Stimulated activated CD4-positive, alpha-beta T cell treated with anti-CD3 and anti-CD28 coated beads, Interleukin-12 subunit alpha, Interleukin-12 subunit beta, amount 100 ng/mL, for 4 hours (primary cell): ENCODE results near the gene KIF5B.
"Not testable (repeated sequence)": the region's sequence is repeated elsewhere in the genome, so short reads cannot be mapped to it uniquely, and the experiment has no call there.

Experiments
- DNase-seq: peaks from one replicate; pipeline ENCODE4 v3.0.0-alpha.2; 2020

Gene KIF5B

DNA sequence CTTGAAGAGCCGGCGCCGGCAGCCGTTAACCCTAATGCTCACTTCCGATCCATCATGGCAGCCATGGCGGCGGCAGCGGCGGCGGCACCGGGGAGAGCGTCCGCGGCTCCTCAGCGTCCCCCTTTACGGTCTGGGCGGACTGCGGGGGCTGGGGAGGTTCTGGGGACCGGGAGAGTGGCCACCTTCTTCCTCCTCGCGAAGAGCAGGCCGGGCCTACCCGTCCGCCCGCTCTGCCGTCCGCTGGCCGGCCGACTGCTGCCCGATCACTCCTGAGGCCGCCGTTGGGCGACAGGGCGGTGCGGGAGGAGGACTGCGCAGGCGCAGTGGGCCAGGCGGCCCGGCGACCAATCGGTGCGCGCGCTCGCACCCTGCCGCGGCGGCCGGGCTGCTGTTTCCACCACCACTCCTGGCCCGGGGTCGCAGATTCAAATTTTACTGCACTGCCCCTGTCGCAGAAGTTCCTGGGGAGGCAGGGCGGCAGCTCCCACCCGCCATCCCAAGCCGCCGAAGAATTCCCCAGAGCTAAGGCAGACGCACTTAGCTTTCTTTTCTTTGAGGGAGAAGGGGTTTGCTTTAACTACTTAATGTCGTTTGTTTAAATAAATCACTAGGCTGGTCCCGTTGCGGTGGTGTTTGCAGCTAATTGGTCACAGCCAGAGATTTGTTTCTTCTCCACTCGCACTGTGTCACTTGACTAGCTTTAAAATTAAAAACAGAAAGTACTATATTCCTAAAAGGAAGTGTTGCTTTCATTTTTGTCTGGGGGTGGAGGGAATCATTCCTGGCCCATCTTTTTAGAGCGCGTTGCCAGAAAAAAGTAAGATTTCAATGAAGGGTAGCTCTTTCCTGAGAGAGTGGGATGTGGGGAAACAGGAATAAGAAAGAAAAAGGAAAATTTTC is at the start of gene KIF5B:
TSS of gene KIF5B (minus strand) at position 290 of the 900 bp plus-strand sequence. CDS start 452 bp downstream, outside the sequence.
- DNase-seq: peak; percentile 87

DNA sequence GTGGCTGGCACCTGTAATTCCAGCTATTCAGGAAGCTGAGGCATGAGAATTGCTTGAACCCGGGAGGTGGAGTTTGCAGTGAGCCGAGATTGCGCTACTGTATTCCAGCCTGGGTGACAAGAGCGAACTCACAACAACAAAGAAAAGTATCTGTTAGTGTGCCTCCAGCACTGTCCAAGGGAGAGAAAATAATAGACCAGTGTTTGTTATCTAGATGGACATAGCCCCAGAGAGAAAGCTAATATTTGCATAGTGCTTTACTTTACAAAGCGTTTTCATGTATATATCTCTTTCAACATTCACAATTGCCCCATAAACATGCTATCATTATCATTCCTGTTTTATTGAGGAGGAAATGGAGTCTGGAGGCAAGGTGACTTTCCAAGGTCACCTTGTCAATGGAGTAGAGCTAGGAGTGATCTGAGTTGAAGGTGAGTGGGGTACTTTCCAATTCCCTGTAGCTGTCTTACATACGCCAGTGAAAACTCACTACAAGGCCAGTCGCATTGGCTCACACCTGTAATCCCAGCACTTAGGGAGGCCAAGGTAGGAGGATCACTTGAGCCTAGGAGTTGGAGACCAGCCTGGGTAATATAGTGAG is 49.7 kb upstream of the KIF5B start:
- DNase-seq: no peak

DNA sequence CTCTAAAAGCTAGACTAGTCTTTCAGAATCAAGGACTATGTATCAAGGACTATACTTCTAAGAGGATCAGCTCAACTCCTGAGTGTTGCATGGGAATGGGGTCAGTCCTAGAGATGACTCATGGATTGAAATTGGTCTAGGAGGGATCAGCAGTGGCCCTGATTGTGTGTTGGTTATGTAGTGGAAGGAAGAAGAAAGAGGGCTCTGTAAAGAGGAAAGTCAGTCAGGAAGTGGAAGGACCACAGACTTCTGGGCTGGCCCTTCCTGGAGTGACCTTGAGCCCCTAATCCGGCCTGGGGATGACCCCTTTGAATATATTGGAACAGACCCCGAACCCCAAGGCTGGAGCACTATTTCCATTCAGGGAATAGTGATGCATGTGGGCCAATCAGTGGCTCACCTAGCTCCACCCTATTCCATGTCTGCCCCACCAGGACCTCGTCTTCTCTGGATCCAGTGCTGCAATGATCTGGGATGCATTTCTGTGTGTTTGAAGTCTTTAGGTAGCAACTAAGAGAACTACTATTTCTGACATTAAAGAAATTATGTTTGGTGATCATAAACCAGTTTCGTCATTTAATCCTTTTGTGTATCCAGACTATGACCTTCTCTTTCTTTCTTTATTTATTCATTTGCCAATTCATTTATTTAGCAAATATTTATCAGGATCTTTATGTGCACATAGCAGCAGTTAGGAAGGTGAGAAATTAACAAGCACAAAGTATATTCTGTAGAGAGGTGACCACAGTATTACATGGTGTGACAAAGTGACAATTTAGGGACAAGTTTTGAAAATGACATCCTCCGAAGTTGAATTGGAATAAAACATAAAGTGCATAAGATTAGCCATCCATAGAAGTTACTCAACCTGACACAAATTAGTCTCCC is 48.6 kb upstream of the KIF5B start:
- DNase-seq: no peak

DNA sequence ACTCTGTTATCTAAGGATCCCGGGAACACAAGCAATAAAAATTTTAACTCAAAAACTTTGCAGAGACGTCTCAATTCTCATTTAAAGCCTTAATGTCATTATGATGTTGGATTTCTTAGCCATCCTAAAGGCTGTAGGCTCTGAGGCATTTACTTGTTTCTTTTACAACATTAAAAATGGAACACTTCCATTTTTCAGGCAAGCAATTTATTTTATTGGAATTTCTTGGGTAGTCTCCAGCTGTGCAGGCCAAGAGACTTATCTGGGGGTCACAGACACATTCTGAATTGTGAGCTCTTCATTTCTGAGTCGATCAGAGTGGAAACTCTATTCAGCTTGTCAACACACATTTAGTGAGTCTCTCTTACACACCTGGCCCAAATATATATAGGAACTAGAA is 48.0 kb upstream of the KIF5B start:
- DNase-seq: no peak

DNA sequence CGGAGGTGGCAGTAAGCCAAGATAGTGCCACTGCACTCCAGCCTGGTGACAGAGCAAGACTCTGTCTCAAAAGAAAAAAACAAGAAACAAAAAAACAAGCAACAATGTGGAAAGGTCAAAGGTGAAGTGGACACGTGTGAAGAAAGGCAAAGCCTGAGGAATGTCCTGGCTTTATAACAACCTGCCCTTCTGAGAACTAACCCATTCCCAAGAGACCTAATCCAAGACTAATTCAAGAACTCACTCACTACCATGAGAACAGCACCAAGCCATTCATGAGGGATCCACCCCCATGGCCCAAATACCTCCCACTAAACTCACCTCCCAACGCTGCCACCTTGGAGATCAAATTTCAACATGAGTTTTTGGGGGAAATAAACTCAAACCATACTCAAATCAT is 47.5 kb upstream of the KIF5B start:
- no peak for DNase-seq

DNA sequence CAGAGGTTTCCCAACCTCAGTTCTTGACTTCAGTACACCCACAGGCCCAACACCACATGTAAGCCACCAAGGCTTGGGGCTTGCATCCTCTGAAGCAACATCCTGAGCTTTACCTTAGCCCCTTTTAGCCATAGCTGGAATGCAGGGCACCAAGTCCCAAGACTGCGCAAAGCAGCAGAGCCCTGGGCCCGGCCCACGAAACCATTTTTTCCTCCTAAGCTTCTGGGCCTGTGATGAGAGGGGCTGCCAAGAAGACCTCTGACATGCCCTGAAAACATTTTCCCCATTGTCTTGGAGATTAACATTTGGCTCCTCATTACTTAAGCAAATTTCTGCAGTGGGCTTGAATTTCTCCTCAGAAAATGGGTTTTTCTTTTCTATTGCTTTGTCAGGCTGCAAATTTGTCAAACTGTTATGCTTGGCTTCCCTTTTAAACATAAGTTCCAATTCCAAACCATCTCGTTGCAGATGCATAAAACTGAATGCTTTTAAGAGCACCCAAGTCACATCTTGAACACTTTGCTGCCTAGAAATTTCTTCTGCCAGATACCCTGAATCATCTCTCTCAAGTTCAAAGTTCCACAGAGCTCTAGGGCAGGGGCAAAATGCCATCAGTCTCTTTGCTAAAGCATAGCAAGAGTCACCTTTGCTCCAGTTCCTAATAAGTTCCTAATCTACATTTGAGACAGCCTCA is 42.5 kb upstream of the KIF5B start:
- not testable (repeated sequence) for DNase-seq

DNA sequence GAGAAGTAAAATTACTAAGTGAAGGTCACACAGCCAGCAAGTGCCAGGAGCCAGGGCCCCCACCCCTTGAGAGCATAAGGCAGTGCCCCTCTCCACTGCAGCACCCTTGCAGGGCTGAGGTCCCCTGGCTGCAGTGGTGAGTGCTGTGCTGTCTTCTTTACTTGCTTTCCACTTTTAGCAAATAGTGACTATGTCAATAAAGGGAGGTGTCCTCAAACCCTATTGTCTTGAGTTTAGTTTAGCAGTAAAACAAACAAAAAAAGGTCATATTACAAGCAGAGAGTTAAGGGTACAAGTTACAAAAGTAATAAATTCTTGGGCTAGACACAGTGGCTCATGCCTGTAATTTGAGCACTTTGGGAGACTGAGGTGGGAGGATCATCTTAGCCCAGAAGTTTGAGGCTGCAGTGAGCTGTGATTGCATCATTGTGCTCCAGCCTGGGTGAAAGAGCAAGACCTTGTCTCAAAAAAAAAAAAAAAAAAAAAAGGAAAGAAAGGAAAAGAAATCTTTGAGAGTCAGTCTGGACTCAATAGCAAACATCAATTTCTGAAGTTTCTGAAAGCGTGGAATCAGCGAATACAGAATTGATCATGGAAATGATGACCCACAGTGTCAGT is 39.0 kb upstream of the KIF5B start:
- DNase-seq: no peak

DNA sequence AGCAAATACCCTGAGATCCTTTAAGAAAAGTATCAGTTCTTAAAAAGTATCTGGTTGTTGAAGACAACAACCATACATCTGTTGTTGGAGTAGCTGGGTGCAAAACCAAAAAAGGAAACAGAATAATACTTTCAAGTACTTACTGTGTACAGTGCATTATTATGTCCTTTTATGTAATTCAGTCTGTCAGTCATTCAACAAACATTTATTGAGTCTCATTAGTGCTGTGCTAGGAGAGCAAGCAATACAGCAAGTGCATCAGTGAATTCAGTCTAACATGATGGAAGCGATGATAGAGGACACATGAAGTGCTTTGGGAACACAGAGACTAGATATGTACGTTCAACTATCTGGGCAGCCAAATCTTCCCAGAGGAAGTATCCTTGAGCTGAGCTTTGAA is 37.4 kb upstream of the KIF5B start:
- no peak for DNase-seq

DNA sequence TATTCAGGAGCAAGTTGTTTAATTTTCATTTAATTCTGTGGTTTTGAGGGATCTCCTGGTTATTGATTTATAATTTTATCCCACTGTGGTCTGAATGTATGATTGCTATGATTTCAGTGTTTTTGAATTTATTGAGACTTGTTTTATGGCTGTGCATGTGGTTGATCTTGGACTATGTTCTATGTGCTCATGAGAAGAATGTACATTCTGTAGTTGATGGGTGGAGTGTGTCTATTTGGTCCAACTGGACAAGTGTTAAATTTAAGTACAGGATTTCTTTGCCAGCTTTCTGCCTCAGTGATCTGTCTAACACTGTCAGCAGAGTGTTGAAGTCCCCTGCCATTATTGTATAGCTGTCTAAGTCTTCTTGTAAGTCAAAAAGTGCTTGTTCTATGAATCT is 34.8 kb upstream of the KIF5B start:
- no peak for DNase-seq

DNA sequence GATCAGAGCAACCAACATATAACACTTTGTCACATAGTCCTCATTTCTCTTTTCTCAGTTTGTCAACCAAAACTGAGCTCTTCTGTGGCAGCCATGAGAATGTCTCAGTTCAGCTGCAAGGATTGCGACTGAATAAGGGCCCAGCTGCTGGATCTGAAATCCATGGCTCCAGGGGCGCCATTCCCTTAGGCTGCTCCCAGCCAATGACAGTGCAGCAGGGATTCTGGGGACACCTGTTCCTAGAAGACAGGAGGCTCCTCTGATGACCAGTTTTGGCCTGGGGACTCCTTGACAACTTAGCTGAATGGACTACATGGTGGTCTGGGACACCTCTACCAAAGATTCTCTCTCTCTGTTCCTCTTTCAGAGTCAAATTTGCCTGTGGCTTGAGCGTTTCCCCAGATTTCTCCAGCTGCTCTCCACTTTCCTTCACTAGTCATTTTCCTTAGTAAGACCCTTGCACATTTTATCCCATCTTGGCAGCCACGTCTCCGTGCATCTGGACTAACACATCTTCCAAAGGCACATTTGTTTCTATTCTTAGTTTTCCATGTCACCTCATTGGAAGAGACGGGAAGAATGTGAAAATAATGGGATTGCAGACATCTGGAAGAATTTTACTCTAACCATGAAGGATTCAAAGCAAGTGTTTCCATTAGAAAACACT is 28.1 kb upstream of the KIF5B start:
- DNase-seq: no peak

DNA sequence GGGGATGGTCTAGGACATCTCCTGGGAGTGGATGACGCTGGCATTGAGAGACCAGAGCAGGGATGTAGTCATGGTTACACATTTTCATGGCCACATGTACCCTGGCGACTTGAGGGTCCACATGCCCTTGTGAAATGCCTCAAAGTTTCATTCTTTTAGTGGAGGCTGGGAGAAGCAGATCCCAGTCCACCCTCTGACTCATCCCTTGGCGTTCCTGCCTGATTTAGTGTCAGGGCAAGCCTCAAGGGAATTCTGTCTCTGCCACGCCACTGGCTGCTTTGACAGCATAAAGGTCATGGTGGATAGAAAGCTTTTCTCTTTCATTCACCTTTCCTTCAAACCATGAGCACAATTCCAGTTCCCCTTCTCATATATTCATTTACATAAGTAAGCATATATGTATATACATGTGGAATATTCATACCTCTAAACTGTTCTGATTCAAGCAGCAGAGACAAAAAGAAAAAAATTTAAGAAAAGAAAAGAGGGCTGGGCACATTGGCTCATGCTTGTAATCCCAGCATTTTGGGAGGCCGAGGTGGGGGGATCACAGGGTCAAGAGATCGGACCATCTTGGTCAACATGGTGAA is 21.8 kb upstream of the KIF5B start:
- no peak for DNase-seq

DNA sequence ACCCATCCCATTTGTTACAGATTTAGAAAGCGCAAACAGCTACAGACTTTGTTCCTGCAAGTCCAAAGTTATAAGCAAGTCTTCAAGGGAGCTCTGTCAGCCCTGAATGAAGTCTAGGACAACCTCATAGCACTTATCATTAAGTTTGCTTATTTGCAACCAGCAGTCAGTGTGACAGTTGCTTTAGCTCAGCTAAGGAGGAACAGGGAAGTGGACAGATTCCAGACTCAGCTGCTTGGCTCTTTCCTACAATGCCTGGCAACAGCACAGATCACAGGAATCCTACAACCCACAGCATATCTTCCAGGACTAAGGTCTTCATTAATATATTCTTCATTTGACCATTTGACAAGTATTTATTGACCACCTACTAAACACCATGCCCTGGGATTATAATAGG is 17.4 kb upstream of the KIF5B start:
- DNase-seq: no peak

DNA sequence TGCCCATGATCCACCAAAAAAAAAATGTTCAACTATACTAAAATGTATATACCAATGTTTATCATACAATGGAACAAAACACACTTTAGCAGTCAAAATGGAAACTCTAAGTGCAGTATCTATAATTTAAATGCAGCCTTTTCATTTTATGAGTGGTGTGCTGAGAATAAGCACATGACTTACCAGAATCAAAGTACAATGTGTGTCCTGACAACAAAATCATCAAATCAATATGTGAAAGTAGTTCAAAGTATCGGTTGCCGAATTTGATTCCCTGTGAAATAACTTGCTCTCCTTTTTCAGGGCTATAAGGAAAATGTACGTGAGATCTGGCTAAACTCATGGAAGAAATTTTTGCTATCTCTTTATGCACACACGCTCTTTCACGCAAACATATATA is 16.9 kb upstream of the KIF5B start:
- DNase-seq: no peak

DNA sequence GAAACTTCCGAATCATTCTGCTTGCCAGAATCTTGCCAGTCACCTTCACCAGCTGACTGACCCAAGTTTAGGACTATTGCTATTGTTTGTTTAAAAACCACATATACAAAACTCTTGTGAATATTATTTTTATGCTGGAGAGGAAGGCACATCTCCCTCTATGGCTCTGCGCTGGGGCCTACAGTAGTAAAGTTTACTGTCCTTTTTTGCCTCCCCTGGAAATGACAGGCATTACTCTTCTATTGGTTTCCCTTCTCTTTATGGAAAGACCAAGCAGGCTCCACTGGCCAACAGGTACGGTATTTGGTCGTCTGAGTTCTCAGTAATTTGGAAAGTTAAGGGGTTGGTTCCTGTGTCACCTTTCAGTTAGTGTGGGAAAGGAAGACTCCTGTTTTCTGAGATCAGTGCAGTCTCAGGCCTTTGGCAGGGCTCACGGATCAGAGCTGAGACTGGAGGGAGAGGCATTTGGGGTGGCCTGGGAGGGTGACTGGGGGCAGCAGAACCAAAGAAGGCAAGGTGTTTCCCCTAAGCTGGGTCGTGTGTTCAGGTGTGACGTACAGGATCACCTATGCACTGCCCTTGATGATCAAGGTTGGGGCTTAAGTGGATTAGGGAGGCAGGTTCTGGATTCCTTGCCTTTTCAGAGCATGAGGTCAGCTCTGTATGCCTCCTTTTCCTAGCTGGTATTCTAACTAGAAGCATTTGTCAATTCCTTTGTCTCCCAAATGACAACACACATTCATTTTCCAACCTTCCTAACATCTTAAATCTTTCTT is 16.0 kb upstream of the KIF5B start:
- DNase-seq: no peak

DNA sequence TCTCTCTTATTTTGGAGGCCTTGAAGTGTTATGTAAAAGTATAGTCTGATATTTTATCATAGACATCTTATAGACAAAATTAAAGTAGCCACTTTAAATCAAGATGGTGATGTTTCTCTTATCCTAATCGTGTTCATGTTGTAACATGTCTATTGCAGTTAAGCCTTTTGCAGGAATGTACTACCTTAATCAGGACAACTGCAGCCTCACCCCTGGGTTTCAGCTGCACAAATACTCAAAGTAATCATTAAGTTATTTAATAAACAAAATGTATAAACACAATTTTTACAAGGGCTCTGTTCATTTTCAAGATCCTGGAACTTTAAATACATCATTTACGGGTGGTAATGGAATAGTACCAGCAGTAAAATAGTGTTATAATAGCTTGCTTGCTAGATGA is 14.4 kb upstream of the KIF5B start:
- no peak for DNase-seq

DNA sequence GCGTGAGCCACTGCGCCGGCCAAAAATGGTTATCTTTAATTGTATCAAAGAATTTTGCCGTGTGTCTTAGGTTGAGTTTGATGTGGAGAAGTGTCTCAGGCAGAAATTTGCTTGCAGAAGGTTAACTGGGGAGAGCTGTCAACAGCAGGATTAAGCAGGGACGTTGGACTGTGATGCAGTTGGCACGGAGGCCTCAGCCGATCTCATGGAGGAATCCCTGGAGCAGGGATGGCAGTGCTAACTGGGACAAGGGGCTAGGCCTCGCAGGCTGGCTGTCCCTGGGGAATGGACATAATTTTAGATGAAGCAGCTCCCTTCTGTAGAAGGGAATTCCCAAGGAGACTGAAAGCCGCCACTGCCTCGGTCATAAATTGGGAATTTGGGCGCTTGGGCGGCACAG is 12.3 kb upstream of the KIF5B start:
- DNase-seq: no peak

DNA sequence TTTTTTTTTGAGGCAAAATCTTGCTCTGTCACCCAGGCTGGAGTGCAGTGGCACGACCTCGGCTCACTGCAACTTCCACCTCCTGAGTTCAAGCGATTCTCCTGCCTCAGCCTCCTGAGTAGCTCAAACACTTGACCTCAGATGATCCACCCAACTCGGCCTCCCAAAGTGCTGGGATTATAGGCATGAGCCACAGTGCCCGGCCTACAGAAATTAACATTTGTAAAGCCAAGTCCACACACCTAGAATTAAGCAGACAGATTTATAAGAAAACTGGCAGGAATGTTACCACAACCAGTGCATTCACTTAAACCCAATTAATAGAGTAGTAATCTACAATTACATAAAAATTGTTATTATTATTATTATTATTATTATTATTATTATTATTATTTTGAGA is 11.7 kb upstream of the KIF5B start:
- not testable (repeated sequence) for DNase-seq

DNA sequence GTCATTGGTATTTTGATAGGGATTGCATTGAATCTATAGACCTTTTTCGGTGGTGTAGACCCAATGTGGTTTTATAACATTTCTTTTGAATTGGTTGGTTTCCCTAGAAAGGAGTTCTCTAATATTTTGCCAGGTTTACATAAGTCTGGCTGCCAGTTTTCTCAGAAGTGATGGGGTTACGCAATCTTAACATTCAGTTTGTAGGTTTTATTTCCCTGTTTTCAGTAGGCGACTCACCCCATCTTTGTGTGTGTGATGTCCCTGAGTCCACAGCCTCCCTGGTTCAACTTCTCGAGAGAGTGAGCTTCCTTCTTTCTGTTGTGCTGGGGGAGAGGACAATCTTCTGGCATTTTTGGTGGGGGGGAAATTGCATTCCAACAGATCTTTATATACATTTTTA is 9.6 kb upstream of the KIF5B start:
- no peak for DNase-seq

DNA sequence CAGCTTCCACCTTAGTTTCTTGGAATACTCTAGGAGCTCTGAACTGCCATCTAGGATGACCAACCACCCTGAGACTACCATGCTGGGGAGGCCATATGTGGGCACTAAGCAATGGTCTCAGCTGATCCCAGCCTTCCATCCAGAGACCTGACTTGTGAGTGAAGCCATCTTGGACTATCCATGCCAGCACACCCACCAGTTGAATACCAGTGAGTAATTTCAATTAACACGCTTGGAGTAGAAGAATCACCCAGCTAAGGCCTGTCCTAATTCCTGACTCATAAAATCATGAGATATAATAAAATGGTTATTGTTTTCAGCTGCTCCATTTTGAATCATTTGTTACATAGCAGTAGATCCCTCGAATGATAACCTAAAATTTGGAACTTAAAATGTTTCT is 5.2 kb upstream of the KIF5B start:
- no peak for DNase-seq

DNA sequence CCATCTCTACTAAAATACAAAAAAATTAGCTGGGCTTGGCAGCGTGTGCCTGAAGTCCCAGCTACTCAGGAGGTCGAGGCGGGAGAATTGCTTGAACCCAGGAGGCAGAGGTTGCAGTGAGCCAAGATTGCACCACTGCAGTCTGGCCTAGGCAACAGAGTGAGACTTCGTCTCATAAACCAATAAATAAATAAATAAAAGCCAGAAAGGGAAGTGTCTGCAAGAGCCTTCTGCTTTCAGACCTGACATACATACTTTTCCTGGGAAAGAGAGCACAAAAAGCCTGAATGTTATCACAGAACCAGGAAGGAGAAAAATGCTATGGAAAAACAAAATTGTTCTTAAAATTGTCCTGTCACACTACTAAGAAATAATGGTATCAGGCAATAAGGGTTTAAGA is 4.1 kb upstream of the KIF5B start:
- DNase-seq: no peak

DNA sequence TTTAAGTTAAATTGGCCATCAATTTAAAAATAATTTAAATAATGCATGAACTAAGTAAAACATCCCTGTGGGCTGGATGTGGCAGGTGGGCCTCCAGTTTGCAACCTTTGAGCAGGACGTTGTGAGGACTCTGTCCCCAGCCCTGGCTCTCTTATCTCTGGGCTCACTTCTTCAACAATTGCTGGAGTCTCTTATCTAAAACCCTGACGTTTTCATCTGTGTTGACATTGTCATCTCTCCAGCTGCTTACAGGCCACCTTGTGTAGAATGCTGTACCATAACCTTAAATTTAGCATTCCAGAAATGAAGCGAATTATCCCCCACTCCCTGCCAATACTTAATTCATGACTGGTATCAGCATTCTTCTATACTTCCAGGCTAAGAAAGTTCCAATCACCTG is 3.2 kb upstream of the KIF5B start:
- no peak for DNase-seq
